Smooth muscle cell (in vitro differentiated cells): ENCODE data around the gene ANKH. TPM values are rescaled to one million over a fixed set of nuclear protein-coding genes. Genes with fewer than 3 reads are reported as not detected.

Experiments used
- DNase-seq: peaks from one replicate; lab custom pipeline; 2025; ENCODE audit not compliant: unreplicated experiment; lab: John Stamatoyannopoulos, UW
- H2AFZ ChIP-seq: fragments of 200-600 bp; sonication (generic); 2 replicates; pipeline ENCODE4 v1.6.0; 2016; ENCODE audit warnings: antibody characterized with exemption, low read depth, mild to moderate bottlenecking
- H3F3A ChIP-seq: fragments of 200-600 bp; sonication (generic); 2 replicates; pipeline ENCODE4 v1.6.0; 2017; ENCODE audit warnings: antibody characterized with exemption, low read depth
- H3K27ac ChIP-seq: fragments of 200-600 bp; sonication (generic); 2 replicates; pipeline ENCODE4 v1.5.1; 2016; ENCODE audit warnings: low read depth, mild to moderate bottlenecking
- H3K27me3 ChIP-seq: fragments of 200-600 bp; sonication (generic); 2 replicates; pipeline ENCODE4 v1.6.1; 2016; ENCODE audit warnings: low read depth, mild to moderate bottlenecking
- H3K36me3 ChIP-seq: fragments of 200-600 bp; sonication (generic); 2 replicates; pipeline ENCODE4 v1.5.1; 2016; ENCODE audit warnings: low read depth
- H3K4me1 ChIP-seq: fragments of 200-600 bp; sonication (generic); 2 replicates; pipeline ENCODE4 v1.5.1; 2016; ENCODE audit warnings: low read depth
- H3K4me2 ChIP-seq: fragments of 200-600 bp; sonication (generic); 2 replicates; pipeline ENCODE4 v1.6.0; 2016; ENCODE audit warnings: mild to moderate bottlenecking
- H3K4me3 ChIP-seq: fragments of 200-600 bp; sonication (generic); 2 replicates; pipeline ENCODE4 v1.5.1; 2016; ENCODE audit warnings: mild to moderate bottlenecking
- H3K79me2 ChIP-seq: fragments of 200-600 bp; sonication (generic); 2 replicates; pipeline ENCODE4 v1.6.0; 2016; ENCODE audit warnings: low read depth, mild to moderate bottlenecking
- H3K9ac ChIP-seq: fragments of 200-600 bp; sonication (generic); 2 replicates; pipeline ENCODE4 v1.6.0; 2016; ENCODE audit warnings: low read depth
- H3K9me3 ChIP-seq: fragments of 200-600 bp; sonication (generic); replicated peaks from 2 replicates; pipeline ENCODE4 v1.5.1; 2016; ENCODE audit warnings: low read depth
- H4K20me1 ChIP-seq: fragments of 200-600 bp; sonication (generic); 2 replicates; pipeline ENCODE4 v1.6.0; 2016; ENCODE audit warnings: low read depth
- CTCF ChIP-seq: fragments of 200-600 bp; sonication (generic); IDR thresholded peaks from 2 replicates; pipeline ENCODE4 v1.5.1; 2017; ENCODE audit warnings: borderline replicate concordance, mild to moderate bottlenecking, antibody characterized with exemption; ENCODE audit not compliant: insufficient read depth, poor library complexity, severe bottlenecking
- WGBS: methylation state at CpG from one replicate; pipeline ENCODE4 v1.1.7; 2016; ENCODE audit warnings: low lambda C conversion rate; 5-methylcytosine and 5-hydroxymethylcytosine counted together
- polyA plus RNA-seq: library from polyadenylated mRNA; unstranded; fragments of >200 nt; fragmentation: Nextera tagmentation; extraction: Ambion mirVana; gene quantifications from 2 replicates; pipeline ENCODE4 v1.2.1, GENCODE V29; 2016
- total RNA-seq: library from RNA; depleted of rRNA; stranded (reverse); fragments of >200 nt; gene quantifications from 2 replicates; pipeline ENCODE4 v1.2.3, GENCODE V29; 2014

ANKH gene
- total and polyA plus RNA-seq, 2 experiments from 2014 or later = 48.0 to 56.6 TPM

DNA sequence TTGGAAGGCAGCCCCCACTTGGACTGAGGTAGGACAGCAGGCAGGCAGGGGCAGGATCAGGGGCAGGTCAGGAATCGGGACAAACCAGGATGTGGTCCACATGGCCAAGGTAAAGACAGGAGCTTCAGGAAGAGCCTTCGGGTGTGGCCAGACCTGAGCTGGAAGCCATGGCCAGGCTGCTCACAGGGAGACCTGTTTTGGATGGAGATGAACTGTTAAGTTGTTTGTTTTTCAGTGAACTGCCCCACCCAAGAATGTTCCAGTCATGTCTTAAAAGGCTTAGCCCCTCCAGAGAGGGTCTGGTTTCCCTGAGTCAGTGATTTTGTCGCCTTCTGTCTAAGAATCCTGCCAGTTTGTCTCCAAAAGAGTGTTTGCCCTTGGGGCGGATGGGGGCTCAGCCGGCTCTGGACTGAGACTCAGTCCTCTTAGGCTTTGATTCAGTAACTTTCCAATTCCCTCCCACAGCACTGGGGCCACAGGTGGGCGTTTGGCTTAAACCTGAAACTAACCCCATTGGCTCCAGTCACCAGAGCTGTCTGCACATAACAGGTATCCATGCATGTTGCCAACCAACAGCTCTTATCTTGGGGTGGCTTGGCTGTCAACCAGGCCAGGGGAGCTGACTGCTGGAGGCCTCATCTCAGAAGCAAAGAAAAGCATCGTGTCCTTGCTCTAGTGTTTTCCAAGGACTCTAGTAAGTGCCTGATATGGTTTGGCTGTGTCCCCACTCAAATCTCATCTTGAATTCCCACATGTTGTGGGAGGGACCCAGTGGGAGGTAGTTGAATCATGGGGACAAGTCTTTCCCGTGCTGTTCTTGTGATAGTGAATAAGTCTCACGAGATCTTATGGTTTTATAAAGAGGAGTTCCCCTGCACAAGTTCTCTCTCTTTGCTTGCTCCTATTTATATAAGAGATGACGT is 11.3 kb upstream of the ANKH start:
- H3K27me3 ChIP-seq = no peaks in the 10 kb centered on the region
- no peaks in the 10 kb centered on the region for H3K9me3 ChIP-seq
- H3K4me2 ChIP-seq = no peak overlapping the region
- H4K20me1 ChIP-seq = no peaks in the 10 kb centered on the region
- H3K36me3 ChIP-seq = no peaks in the 10 kb centered on the region
- DNase-seq = no peak
- no peak for TF ChIP-seq CTCF
- H3K4me3 ChIP-seq = no peak overlapping the region
- no peak overlapping the region for H2AFZ ChIP-seq
- H3K9ac ChIP-seq = no peak overlapping the region
- peaks cover 4% of the 10 kb centered on the region for H3K4me1 ChIP-seq
- H3F3A ChIP-seq = no peaks in the 10 kb centered on the region
- 75% methylated on average over 10 of the region's 10 CpGs for WGBS
- no peaks in the 10 kb centered on the region for H3K79me2 ChIP-seq
- H3K27ac ChIP-seq = no peak overlapping the region

GRCh38 chr5:14881826-14882225 is 10.2 kb upstream of the ANKH start:
- H3K9ac ChIP-seq = no peak overlapping the region
- TF ChIP-seq CTCF = no peak
- no peak overlapping the region for H3K4me2 ChIP-seq
- no peak overlapping the region for H3K4me3 ChIP-seq
- no peaks in the 10 kb centered on the region for H3K27me3 ChIP-seq
- WGBS = 96% methylated on average over 9 of the region's 9 CpGs
- H3K36me3 ChIP-seq = no peaks in the 10 kb centered on the region
- H3K79me2 ChIP-seq = no peaks in the 10 kb centered on the region
- no peak for DNase-seq
- no peaks in the 10 kb centered on the region for H3K9me3 ChIP-seq
- no peak overlapping the region for H3K27ac ChIP-seq
- H2AFZ ChIP-seq = no peak overlapping the region
- H3F3A ChIP-seq = no peaks in the 10 kb centered on the region
- no peaks in the 10 kb centered on the region for H4K20me1 ChIP-seq
- no peaks in the 10 kb centered on the region for H3K4me1 ChIP-seq

DNA sequence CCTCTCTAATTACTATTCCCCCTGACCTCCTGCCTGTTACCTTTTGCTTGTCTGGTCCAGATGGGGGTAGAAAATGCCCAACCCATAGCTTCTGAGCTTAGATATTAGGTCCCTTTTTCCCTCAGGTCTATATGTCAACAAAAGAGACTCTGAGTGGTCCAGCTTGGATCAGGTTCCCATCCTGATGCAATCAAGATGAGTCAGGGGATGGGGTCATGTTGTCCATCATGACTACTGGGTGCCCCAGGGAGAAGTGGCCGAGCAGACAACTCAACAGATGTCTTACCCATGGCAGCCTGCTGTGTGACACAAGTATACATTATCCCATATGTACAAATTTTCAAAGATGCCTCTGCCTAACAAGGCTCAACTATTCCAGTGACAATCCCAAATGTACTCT is 9.1 kb upstream of the ANKH start:
- Histone ChIP-seq H3K4me2 (no peak overlapping the region), H3K27ac (no peak overlapping the region), H3K4me1 (no peaks in the 10 kb centered on the region), H4K20me1 (no peaks in the 10 kb centered on the region), H3K27me3 (no peaks in the 10 kb centered on the region), H3K79me2 (no peaks in the 10 kb centered on the region), H3F3A (no peaks in the 10 kb centered on the region), H3K9ac (no peak overlapping the region), H3K36me3 (no peaks in the 10 kb centered on the region), H3K4me3 (no peak overlapping the region), H3K9me3 (no peaks in the 10 kb centered on the region), H2AFZ (no peak overlapping the region)
- TF ChIP-seq CTCF = no peak
- WGBS = 75% methylated on average over 1 of the region's 1 CpG
- no peak for DNase-seq
